DMS114 treated with DMSO at 0.1 percent for 48 hours (cell line): ENCODE measurements around the gene MEF2A.
"Not testable (repeated sequence)": the region's sequence is repeated elsewhere in the genome, so short reads cannot be mapped to it uniquely, and the experiment has no call there.

Experiments
- DNase-seq: peaks from one replicate; lab custom pipeline; 2025; ENCODE audit not compliant: unreplicated experiment; lab: John Stamatoyannopoulos, UW

The MEF2A gene

DNA sequence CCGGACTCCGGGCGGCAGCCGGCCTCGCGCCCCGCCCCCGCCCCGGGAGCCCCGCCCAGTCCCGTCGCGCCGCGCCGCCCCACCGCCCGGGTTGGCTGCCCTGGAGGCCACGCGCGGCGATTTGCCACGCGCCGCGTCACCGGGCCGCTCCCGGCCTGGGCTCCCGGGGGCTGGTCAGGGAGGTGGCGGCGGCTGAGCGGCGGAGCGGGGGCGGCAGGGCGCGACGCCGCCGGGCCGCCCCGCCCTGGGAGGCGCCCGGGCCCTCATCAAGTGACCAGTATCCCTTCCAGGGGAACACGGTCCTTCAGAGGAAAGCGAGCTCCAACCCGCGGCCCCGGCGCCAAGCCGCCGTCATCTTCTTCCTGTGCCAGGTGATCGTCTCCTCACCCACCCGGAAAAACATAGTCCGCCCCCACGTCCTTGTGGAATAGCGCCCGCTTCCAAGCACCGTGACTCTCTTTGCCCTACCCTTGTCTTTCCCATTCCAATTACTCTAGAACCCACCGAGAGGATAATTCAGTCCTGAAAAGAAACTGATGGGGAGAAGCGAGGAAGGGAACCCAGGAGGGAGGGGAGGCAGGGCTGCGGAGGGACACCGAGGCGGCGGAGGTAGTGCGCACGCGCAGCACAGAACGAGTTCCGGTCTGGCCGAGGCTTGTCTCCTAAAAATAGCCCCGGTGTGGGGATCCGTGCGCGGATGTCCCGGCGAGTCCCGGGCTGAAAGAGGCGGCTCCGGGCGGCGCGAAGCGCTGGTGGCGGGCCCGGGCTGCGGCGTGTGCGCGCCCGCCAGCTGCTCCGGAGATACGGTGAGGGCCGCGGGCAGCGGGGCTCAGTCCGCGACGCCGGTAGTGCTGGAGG lies at the start of gene MEF2A:
Gene MEF2A, plus strand, starts transcription at position 686 of the 858 bp plus-strand sequence. CDS start 67,136 bp downstream, outside the sequence.
- peak; percentile 79 for DNase-seq

DNA sequence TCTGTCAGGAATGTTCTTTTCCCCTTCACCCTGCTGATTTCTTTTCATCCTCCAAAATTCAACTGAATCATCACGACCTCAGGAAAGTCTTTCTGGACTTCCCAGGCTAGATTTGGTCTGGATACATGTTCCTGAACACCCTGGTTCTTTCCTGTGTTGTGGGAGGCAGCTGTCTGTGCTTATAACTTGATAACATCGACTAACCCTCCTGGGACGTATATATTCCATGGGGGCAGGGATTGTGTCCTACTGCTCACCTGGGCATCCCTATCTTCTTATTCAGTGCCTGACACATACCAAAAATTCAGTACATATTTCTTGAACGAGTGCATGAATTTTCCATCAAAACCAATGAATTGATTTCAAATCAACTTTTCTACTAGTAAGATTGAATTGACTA lies 47.6 kb upstream of the MEF2A start:
- no peak for DNase-seq

DNA sequence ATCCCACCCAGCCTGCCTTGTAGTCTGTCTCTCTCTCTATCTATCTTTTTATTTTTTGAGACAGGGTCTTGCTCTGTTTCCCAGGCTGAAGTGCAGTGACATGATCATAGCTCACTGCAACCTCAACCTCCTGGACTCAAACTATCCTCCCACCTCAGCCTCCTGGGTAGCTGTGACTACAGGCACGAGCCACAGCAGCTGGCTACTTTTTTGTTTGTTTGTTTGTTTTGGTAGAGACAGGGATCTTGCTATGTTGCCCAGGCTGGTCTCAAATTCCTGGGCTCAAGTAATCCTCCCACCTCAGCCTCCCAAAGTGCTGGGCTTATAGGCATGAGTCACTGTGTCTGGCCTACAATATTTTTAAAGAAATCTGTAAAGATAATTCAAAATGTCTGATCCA lies 46.4 kb upstream of the MEF2A start:
- DNase-seq: not testable (repeated sequence)

DNA sequence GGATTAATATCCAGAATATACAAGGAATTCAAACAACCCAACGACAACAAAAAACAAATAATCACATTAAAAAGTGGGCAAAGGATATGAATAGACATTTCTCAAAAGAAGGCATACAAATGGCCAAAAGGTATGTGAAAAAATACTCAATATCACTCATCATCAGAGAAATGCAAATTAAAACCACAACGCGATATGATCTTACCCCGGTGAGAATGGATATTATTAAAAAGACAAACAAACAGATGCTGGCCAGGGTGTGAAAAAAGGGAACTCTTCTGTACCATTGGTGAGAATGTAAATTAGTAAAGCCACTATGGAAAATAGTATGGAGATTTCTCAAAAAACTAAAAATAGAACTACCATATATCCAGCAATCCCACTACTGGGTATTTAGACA lies 43.5 kb upstream of the MEF2A start:
- DNase-seq: no peak

DNA sequence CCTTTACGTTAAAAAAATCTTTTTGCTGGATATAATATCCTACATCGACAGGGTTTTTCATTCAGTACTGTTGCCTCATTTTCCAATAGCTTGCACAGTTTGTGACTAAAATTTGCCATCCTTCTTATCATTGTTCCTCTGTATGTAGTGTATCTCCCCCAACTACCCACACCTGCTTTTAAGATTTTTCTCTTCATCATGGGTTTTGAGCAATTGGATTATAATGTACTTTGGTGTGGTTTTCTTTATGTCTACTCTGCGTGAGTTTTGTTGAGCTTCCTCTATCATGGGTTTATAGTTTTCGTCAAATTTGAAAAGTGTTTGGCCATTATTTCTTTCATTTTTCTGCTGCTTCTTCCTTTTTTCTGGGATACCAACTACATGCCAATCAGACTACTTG lies 39.6 kb upstream of the MEF2A start:
- DNase-seq: no peak

DNA sequence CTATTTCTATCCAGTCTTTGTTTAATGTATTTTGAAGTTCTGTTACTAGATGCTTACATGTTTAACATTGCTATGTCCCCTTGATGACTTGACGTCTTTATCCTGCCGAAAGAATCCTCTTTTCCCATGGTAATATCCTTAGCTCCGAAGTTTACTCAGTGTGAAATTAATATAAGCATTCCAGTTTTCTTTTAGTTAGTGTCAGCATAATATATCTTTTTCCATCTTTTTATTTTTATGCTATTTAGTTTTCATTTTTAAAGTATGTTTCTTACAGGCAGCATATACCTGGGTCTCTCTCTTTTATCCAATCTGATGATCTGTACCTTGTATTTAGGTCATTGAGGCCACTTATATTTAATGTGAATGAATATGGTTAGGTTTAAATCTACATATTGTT lies 39.1 kb upstream of the MEF2A start:
- DNase-seq: no peak

DNA sequence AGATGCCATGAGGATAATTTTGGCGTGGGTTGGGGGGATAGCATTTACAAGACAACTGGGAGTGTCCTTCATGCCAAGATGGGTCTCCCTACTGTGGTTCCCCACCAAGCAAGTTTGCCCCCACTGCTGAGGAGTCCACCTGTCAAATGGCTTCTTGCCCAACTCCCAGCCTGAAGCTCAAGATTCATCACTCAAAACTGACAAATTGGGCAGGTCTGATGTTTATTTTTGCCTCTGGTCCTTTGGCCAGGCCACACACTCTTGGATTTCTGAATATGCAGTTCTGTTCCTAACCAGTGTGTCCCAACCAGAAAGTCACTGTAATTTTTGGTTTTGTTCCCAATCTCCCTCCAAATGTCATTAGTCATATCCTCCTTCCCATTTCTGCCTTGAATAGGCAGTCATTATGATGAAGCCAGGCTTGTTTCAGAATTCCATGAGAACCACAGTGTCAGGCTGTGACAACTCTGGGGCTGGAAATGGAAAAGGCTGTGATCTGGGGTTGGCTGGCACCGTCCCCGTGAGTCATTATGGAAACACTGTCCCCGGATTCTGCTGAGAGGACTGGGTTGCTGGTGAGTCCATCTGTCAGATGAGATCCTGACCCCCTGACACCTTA lies 29.3 kb upstream of the MEF2A start:
- DNase-seq: no peak

DNA sequence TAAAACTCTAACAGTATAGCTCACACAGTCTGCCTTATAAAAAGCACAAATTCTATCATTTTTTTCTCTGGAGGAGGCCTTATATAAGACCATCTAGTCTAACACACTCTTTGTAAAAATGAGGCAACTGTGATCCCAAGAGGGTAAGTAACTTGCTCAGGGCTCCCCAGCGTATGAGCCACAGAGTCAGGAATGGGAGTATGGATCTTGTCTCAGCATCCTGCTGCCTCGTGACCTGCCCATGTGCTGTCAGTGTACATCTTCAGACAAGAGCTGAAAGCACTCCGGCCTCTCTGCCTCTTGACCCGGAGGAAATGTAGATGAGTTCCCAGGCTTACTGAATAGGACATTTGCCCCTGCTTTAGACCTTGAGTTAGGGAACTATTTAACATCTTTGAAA lies 28.4 kb upstream of the MEF2A start:
- no peak for DNase-seq

DNA sequence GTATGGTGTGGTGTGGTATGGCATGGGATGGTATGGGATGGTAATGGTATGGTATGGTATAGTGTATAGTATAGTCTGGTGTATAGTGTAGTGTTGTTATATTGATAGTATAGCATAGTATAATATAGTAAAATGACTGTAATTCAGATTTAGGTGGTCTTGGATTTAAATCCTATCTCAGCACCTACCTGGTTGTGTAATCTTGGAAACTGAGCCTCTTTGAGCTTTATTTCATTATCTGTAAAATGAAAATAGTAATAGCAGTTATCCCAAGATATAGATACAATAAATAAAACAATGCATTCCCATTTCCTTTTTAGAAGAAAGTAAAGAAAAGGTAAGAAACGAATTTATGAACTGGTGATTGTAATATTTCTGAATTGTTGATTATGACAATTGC lies 27.5 kb upstream of the MEF2A start:
- DNase-seq: no peak

DNA sequence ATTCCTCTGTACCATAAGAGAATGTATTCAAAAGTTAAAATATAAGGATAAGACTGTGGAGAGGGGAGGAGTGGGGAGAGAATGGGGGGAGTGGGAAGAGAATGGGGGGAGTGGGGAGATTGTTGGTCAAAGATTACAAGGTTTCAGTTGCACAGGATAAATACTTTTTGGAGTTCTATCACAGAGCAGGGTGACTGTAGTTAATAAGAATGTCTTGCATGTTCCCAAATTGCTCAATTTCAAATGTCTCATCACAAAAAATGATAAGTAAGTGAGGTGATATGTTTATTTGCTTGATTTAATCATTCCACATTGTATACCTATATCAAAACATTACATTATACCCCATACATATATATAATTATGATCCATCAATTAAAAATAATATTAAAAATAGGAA lies 23.0 kb upstream of the MEF2A start:
- no peak for DNase-seq

DNA sequence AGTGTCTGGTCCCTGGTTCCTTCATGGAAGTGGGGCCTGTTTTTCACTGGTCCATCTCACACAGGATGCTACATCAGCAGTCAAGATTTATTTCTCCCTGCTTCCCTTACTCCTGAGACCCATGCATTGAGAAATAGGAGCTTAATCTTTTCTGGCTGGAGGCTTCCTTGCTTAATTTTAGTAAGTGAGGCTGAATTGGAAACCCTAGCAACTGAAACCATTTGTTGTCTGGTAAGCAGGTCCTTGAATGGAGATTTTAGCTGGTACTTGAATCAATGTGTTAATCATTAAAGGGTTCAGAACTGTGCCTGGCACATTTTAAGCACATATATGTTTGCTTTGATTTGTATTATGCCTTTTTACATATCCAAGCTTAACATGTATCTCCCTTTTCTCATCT lies 20.2 kb upstream of the MEF2A start:
- no peak for DNase-seq

DNA sequence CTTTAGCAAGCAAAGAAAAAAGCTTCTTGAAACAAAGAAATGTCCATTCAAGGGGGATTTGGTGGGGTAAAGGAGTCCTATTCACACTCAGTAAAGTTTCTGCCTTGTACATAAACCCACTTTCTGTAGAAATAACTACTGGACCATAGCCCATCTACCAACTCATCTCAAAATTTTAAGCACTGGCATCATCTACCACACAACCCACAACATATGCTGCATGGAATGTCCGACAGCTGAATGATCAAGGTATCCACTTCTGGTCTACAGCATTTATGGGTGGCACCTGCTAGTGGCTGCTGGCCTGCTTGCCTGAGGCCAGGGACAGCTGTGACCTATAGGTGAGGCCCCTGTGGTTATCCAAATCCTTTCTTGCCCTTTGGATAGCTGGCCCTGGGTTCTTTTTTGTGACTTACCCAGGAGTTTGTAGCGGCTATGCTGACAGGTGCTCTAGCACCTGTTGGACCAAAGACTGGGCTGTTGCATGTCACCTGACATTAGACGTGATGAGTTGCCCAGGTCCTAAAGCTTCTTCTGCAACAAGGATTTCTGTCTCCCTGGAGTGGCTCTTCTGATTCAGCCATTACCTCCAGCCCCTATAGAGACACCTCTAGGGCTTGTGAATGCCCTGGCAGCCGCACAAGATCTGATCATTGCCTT lies 19.2 kb upstream of the MEF2A start:
- no peak for DNase-seq

DNA sequence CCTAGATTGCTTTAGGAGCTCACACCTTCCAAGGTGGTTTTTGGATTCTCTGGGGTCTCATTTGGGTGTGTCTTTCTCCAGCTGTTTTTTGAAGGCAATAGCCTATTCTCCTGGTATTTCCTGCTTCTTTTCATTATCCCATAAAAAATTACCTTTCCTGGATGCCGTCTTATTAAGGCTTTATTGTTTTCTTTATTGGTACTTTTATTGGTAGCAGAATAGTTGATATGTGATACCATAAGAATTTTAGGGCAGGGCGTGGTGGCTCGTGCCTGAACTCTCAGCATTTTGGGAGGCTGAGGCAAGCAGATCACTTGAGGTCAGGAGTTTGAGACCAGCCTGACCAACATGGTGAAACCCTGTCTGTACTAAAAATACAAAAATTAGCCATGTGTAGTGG lies 18.3 kb upstream of the MEF2A start:
- DNase-seq: no peak

DNA sequence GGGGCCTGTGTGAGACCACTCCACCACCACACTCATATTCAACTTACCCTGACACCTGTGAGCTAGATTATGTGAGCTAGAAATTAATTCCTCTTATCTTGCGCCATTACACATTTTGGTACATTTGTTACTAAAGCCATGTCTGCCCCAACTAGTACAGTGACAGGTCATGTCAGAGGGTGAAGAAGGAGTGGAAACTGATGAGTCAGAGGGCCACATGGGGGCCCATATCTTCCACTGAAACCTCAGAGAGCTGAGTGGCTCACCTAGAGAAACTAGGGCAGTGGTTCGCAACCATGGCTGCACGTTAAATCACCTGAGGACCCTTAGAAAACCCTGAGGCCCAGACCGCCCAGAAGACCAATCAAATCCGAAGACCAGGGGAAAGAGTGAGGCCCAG lies 15.7 kb upstream of the MEF2A start:
- DNase-seq: no peak

DNA sequence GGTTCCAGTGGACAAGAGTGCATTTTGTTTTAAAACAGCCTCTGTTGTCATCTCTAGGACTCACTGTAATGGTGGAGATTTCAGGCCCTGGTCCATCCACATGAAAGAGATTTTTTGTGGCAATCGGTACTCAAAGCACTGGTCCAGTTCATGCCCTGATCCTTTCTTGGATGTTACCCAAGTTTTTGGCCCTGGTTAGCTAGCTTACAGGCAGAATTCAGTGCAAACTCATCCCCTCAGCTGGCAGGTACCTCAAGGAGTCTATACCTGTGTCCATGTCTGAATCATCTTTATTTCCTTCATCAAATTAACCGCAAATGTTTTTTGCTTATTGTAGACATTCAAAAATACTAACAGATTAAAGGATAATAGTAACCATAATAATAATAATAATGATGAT lies 13.7 kb upstream of the MEF2A start:
- no peak for DNase-seq

DNA sequence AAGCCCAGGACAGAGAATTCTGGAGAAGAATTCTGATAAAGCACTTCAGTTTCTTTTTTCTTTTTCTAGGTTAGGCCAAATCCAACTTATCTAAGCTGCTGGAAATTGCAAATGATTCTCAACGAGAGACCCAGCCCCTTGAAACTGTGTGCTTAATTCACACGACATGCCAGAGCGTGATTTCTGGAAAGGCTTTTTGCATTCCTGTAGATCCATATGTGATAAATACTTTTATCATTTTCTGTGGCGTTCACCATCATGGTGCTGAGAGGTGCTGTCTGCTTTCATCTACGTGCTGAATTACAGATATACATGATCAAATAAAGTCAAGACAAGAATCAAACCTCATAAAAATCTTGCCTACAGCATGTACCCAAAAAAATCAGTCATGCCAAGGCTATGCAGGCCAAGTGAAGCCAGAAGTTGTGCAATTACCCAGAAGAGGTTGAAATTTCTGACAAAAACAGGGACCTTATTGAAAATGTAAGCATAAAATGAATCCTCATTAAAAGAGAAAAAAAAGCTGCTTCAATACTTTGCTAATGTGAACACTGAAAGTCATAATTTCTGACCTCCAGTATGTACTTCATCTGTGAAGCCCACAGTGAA lies 10.8 kb upstream of the MEF2A start:
- no peak for DNase-seq

DNA sequence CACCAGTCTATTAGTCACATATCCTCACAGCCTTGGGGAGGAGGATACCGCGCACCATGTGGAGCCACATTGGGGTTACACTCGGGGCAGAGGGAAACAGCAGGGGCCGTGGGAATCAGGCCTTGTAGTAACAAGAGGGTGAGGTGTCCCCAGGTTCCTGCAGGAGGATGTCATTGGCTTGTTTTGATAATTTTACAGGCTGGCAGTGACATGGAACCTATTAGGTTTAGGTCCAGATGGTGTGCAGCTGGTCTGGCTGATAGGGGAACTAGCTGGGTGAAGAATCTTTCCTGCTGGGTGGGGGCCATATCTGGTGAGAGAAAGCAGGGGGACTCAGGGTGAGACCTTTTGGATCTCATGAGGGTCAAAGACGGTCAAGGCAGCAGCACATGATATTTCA lies 9.8 kb upstream of the MEF2A start:
- no peak for DNase-seq

DNA sequence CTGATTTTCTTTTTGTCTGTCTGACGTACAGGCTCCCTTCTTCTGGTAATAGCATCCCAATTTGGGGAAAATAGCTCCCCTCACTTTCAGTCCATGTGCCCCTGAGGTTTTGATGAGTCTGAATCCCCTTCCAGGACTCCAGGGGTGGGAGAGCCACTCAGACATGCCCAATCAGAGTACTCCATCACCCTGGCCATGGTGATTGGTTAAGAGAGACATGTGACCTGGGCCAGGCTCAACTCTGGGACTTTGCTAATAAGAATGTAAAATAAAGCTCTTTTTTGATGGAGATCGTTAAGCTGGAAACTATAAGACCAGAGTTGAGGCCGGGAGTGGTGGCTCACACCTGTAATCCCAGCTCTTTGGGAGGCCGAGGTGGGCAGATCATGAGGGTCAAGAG lies 9.2 kb upstream of the MEF2A start:
- no peak for DNase-seq

DNA sequence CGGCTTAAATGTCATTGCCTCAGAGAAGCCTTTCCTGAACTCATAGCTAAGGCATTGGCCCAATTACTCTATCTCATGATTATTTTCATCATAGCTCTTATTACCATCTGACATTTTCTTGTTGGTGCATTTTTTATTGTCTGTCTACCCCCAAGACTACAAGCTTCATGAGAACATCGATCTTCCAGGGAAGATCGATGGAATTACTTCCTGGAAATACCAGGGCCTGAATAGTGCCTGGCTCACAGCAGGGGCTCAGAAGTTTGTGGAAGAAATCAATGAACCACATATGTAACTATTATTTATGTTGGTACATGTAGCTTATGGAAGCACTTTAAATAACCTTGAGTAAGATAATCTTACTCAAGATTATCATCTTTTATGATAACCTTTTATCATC lies 7.7 kb upstream of the MEF2A start:
- DNase-seq: no peak

DNA sequence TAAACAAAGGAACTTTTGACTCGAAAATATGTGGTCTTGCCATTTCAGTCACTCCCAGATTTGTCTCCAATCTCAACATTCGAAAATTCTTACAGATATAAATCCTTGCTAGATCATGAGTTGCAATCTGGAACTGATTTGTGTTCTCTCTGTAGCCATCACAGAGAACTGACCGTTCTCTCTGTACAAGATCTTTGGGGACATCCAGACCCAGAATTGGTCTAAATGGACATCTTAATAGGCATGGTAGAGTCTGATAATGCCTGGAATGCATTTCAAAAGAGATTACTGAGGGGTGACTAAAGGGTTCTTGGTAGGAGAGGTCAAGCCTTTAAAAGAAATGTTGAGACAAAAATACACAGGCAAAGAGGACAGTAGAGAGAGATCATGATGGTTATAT lies 7.2 kb upstream of the MEF2A start:
- no peak for DNase-seq

DNA sequence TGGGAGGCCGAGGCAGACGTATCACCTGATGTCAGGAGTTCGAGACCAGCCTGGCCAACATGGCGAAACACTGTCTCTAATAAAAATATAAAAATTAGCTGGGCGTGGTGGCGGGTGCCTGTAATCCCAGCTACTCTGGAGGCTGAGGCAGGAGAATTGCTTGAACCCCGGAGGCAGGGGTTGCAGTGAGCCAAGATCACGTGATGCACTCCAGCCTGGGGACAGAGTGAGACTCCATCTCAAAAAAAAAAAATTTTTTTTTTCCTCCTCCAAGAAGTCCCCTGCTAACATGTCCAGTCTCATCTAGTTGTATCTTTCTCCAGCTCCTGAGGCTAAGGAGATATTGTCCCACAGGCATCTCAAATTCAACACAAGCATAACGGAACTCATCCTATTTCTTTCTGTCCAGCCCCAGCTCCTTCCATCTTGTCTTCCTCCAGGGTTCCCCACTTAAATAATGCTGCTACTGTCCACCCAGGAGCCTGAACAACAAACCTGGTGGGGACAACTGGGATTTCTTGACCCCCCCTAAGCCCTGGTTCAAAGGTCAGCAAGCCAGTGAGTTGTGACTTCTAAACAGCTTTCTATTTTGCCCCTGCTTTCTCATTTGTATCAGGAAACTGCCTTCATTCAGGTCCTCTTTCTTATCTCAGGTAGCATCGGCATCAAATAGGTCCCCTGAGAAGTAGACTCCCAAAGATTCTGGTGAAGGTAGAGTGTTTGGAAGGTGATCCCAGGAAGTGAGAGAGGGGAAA lies 4.1 kb upstream of the MEF2A start:
- no peak for DNase-seq
